ENCODE measurements around the gene IFITM5.

Gene IFITM5

DNA sequence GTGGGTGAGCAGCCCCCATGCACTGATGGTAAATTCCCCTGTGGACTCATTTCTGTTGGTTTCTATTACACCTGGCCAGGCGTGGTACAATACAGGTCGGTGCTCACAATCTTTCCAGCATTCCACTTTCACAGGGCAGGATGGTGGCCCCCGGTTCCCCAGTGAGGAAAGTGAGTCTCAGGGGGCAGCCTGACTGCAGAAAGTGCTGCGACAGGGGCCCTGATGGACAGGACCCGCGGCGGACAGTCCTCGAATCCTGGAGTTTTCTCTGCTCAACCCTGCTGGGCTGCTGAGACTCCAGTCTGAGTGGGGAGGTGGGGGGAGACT is 13.5 kb downstream of the IFITM5 start:
- no peak for TF ChIP-seq BHLHE40 (IDR thresholded peaks at IDR 0.05; ENCODE audit: borderline replicate concordance)
- no peak for TF ChIP-seq NFRKB (IDR thresholded peaks at IDR 0.05)
- no peak for TF ChIP-seq SUZ12 (IDR thresholded peaks at IDR 0.05)
- TF ChIP-seq ARNT (IDR thresholded peaks at IDR 0.05): no peak
- TF ChIP-seq CTBP1 (IDR thresholded peaks at IDR 0.05; ENCODE audit: borderline replicate concordance): no peak
- TF ChIP-seq LEF1 (IDR thresholded peaks at IDR 0.05; ENCODE audit: borderline replicate concordance): no peak
- TF ChIP-seq, protein P1, sequence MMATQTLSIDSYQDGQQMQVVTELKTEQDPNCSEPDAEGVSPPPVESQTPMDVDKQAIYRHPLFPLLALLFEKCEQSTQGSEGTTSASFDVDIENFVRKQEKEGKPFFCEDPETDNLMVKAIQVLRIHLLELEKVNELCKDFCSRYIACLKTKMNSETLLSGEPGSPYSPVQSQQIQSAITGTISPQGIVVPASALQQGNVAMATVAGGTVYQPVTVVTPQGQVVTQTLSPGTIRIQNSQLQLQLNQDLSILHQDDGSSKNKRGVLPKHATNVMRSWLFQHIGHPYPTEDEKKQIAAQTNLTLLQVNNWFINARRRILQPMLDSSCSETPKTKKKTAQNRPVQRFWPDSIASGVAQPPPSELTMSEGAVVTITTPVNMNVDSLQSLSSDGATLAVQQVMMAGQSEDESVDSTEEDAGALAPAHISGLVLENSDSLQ (IDR thresholded peaks at IDR 0.05): no peak
- no peak for TF ChIP-seq HDGF (IDR thresholded peaks at IDR 0.05; ENCODE audit: borderline replicate concordance)
- TF ChIP-seq SP1 (IDR thresholded peaks at IDR 0.05): no peak
- TF ChIP-seq L3MBTL2 (conservative IDR thresholded peaks at IDR 0.05): no peak
- TF ChIP-seq FOXA1 (IDR thresholded peaks at IDR 0.05): no peak
- TF ChIP-seq FOXM1 (IDR thresholded peaks at IDR 0.05; ENCODE audit: borderline replicate concordance): no peak
- TF ChIP-seq ZNF384 (IDR thresholded peaks at IDR 0.05): no peak
- CTCF ChIA-PET: no interaction called here
- no peak for DNase-seq (ENCODE audit: extremely low spot score)
- POLR2A ChIA-PET: interaction anchor here (0.6 kb wide), 1 partner anchor 70 kb away, joined by 3 read pairs; no protein-coding TSS in a partner anchor

DNA sequence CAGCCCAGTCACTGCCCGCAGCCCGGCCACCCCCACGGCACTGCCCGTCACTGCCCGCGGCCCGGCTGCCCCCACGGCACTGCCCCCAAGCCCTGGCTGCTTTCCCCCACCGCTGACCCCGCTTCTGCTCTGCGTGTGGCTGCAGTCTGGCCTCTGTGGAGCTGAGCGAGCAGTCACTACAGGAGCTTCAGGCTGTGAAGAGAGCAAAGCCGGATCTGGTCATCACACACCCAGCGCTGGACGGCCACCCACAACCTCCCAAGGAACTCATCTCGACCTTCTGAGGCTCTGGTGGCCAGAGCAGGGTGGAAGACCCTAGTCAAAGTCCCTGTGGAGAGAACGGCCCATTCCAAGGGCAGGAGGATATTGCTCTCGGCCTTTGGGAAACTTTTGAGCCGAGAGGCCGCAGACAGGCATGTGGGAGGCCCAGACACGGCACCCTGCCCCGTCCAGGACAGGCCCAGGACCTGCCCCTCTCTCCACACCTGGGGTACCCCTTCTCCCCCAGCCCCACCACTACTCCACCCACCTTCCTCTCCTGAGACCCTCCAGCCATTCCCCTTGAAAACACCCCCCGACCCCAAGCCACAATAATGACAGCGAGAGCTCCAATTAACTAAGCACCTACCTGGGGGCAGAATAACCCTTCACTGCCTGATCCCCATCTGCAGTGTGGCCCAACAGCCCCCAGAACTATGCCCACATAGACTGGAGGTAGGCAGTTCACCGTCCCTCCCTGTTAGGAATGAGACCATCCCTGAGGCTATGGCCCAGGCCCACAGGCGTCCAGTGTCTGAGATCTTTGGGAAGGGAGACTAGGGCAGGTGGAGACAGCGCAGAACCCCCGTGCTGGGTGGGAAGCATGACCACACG is 14.1 kb downstream of the IFITM5 start:
- ChIA-PET CTCF (no interaction called here), POLR2A (no interaction called here)
- DNase-seq (ENCODE audit: extremely low spot score): no peak
- TF ChIP-seq FOXK2 (IDR thresholded peaks at IDR 0.05) (no peak), FOXM1 (IDR thresholded peaks at IDR 0.05; ENCODE audit: borderline replicate concordance) (no peak), BHLHE40 (IDR thresholded peaks at IDR 0.05; ENCODE audit: borderline replicate concordance) (no peak), SUZ12 (IDR thresholded peaks at IDR 0.05) (no peak), FOXA1 (IDR thresholded peaks at IDR 0.05) (no peak), CTBP1 (IDR thresholded peaks at IDR 0.05; ENCODE audit: borderline replicate concordance) (no peak), ZNF384 (IDR thresholded peaks at IDR 0.05) (no peak), NFRKB (IDR thresholded peaks at IDR 0.05) (no peak), ARNT (IDR thresholded peaks at IDR 0.05) (no peak), HDGF (IDR thresholded peaks at IDR 0.05; ENCODE audit: borderline replicate concordance) (no peak), L3MBTL2 (conservative IDR thresholded peaks at IDR 0.05) (no peak)
- TF ChIP-seq, protein P1 (IDR thresholded peaks at IDR 0.05): no peak

DNA sequence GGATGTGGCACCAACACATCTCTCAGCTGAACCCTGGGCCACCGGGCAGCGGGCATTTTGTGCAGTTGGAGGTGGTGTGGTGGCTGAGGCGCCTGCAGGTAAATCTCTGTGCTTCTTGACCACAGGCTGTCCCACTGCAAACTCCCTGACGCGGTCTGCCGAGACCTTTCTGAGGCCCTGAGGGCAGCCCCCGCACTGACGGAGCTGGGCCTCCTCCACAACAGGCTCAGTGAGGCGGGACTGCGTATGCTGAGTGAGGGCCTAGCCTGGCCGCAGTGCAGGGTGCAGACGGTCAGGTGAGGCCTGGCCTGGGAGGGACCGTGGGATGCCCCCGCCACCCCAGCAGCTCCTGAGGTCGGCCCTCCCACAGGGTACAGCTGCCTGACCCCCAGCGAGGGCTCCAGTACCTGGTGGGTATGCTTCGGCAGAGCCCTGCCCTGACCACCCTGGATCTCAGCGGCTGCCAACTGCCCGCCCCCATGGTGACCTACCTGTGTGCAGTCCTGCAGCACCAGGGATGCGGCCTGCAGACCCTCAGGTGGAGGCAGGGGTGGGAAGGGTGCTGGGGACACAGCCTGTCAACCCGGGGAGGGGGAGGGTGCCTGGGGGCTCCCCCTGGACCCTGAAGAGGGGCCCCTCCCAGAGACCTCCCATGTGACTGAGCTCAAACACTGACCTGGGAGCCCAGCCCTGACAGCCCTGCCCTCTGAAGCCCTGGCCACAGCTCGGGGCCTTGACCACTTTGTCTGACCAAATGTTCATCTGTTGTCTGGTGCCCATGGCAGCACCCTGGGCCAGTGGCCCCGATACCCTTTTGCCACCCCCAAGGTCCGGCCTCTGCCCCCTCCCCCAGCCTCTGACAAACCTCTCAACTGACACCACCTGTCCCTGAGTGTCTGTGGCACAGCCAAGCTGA is 15.0 kb downstream of the IFITM5 start:
- TF ChIP-seq ELF4 (IDR thresholded peaks at IDR 0.05): no peak
- TF ChIP-seq FOXA1 (IDR thresholded peaks at IDR 0.05): no peak
- no peak for TF ChIP-seq ARNT (IDR thresholded peaks at IDR 0.05)
- no peak for TF ChIP-seq CTBP1 (IDR thresholded peaks at IDR 0.05; ENCODE audit: borderline replicate concordance)
- TF ChIP-seq, protein P1 (IDR thresholded peaks at IDR 0.05): no peak
- TF ChIP-seq HDGF (IDR thresholded peaks at IDR 0.05; ENCODE audit: borderline replicate concordance): no peak
- no peak for TF ChIP-seq SUZ12 (IDR thresholded peaks at IDR 0.05)
- no peak for TF ChIP-seq FOXM1 (IDR thresholded peaks at IDR 0.05; ENCODE audit: borderline replicate concordance)
- no peak for TF ChIP-seq ZNF384 (IDR thresholded peaks at IDR 0.05)
- no peak for TF ChIP-seq SP1 (IDR thresholded peaks at IDR 0.05)
- no peak for TF ChIP-seq FOXK2 (IDR thresholded peaks at IDR 0.05)
- no peak for TF ChIP-seq L3MBTL2 (conservative IDR thresholded peaks at IDR 0.05)
- no peak for TF ChIP-seq TARDBP (IDR thresholded peaks at IDR 0.05)
- TF ChIP-seq BHLHE40 (IDR thresholded peaks at IDR 0.05; ENCODE audit: borderline replicate concordance): no peak
- no peak for TF ChIP-seq NFRKB (IDR thresholded peaks at IDR 0.05)
- TF ChIP-seq LEF1 (IDR thresholded peaks at IDR 0.05; ENCODE audit: borderline replicate concordance): no peak
- CTCF ChIA-PET: no interaction called here
- no peak for DNase-seq (ENCODE audit: extremely low spot score)
- POLR2A ChIA-PET: no interaction called here

DNA sequence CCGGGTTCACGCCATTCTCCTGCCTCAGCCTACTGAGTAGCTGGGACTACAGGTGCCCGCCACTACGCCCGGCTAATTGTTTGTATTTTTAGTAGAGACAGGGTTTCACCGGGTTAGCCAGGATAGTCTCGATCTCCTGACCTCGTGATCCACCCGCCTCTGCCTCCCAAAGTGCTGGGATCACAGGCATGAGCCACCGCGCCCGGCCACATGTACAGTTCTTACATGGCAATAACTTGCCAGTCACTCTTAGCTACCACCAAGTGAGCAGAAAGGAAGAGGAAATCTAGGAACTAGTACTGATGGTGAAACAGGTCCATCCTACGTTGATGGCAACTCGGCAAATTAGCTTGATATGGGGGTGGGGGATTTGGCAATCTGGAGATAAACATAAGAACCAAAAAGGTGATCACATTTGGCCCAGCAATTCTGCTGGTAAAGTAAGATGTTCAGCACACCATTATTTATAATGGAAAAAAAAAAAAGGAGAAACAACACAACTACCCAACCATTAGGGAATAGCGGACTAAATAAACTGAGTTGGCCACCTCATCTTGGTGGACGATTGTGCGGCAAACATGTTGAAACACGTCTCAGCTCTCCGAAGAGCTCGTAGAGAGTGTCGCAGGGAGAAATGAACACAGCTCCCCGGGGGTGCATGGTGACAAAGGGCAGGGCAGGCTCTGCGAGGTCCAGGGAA is 15.8 kb downstream of the IFITM5 start:
- ChIA-PET CTCF (no interaction called here), POLR2A (no interaction called here)
- TF ChIP-seq FOXK2 (IDR thresholded peaks at IDR 0.05): no peak
- no peak for TF ChIP-seq L3MBTL2 (conservative IDR thresholded peaks at IDR 0.05)
- no peak for DNase-seq (ENCODE audit: extremely low spot score)

DNA sequence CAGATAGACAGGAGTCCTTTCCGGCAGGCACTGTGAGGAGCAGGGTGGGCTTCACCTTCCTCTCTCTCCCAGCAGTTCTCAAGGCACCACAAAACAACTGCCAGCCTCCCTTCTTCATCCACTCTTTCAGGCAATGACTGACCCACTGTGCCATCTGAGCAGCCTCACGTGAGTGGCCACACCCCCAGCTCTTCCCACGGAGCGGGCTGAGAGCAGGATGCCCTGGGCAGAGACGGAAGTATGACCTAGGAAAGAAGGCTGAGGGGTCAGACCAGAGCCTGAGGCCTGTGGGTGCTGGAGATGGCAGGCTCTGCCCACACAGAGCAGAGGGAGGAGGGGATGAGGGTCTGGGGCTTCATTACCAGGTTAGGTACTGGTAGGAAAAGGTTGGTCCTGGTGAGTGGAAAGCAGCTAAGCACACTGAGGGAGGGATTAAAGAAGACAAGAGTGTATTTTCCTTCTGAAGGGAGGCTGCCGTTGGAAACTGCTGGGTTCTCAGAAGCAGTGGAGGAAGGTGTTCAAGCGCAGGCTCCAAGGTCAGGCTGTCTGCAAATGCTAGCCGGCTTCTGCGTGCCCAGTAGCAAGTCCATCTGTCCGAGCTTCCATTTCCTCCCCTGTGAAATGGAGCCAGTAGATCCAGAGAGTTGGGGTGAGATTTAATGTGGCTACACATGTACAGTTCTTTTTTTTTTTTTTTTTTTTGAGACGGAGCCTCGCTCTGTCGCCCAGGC is 16.5 kb downstream of the IFITM5 start:
- ChIA-PET CTCF (no interaction called here), POLR2A (no interaction called here)
- no peak for DNase-seq (ENCODE audit: extremely low spot score)
- no peak for TF ChIP-seq SP1 (IDR thresholded peaks at IDR 0.05)
- no peak for TF ChIP-seq SUZ12 (IDR thresholded peaks at IDR 0.05)
- no peak for TF ChIP-seq ELF4 (IDR thresholded peaks at IDR 0.05)
- no peak for TF ChIP-seq CTBP1 (IDR thresholded peaks at IDR 0.05; ENCODE audit: borderline replicate concordance)
- TF ChIP-seq L3MBTL2 (conservative IDR thresholded peaks at IDR 0.05): no peak
- no peak for TF ChIP-seq TARDBP (IDR thresholded peaks at IDR 0.05)
- TF ChIP-seq HDGF (IDR thresholded peaks at IDR 0.05; ENCODE audit: borderline replicate concordance): no peak
- TF ChIP-seq, protein P1 (IDR thresholded peaks at IDR 0.05): no peak
- no peak for TF ChIP-seq ARNT (IDR thresholded peaks at IDR 0.05)
- TF ChIP-seq BHLHE40 (IDR thresholded peaks at IDR 0.05; ENCODE audit: borderline replicate concordance): no peak
- TF ChIP-seq FOXM1 (IDR thresholded peaks at IDR 0.05; ENCODE audit: borderline replicate concordance): no peak
- TF ChIP-seq FOXA1 (IDR thresholded peaks at IDR 0.05): no peak
- no peak for TF ChIP-seq ZNF384 (IDR thresholded peaks at IDR 0.05)
- TF ChIP-seq FOXK2 (IDR thresholded peaks at IDR 0.05): no peak
- TF ChIP-seq LEF1 (IDR thresholded peaks at IDR 0.05; ENCODE audit: borderline replicate concordance): no peak

All from HEK293T (cell line).